GM21381 (cell line): ENCODE results near the gene VWA3B.
"Not testable (repeated sequence)": the region's sequence is repeated elsewhere in the genome, so short reads cannot be mapped to it uniquely, and the experiment has no call there.

ENCODE experiments used
- ATAC-seq: cut with Tn5 transposase; IDR thresholded peaks from one replicate; pipeline ENCODE4 v1.9.1; 2021; ENCODE audit warnings: mild to moderate bottlenecking, moderate library complexity; ENCODE audit not compliant: unreplicated experiment

VWA3B gene

DNA sequence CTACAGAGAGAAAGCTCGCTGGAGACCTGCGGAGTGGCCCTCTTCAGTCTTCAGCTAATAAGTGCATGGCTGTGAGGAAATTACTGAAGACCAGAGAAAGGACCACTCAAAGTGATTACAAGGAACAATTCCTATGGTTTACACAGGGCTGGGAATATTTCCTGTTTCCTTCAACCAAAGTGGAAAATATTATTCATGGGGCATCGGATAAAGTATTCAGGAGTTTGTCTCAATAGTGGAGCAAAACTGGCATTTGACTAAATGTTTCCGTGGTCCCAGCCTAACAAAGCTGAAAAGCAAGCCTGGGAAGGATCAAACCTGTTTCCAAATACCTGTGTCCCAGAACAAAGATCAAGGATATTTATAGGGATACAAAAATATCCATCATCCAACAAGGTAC is 227.3 kb downstream of the VWA3B start:
- no peak for ATAC-seq

GRCh38 chr2:98315957-98316356 is 229.0 kb downstream of the VWA3B start:
- no peak for ATAC-seq

- no peak for ATAC-seq
Measured at GRCh38 chr2:98317214-98317613, 230.2 kb downstream of the VWA3B start.

DNA sequence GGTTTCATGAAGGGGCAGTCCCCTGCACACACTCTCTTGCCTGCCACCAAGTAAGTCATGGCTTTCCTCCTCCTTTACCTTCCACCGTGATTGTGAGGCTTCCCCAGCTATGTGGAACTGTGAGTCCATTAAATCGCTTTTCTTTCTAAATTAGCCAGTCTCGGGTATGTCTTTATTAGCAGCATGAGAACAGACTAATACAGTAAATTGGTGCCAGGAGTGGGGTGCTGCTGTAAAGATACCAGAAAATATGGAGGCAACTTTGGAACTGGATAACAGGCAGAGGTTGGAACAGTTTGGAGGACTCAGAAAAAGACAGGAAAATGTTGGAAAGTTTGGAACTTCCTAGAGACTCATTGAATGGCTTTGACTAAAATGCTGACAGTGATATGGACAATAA is 233.2 kb downstream of the VWA3B start:
- ATAC-seq, result not testable (repeated sequence)

DNA sequence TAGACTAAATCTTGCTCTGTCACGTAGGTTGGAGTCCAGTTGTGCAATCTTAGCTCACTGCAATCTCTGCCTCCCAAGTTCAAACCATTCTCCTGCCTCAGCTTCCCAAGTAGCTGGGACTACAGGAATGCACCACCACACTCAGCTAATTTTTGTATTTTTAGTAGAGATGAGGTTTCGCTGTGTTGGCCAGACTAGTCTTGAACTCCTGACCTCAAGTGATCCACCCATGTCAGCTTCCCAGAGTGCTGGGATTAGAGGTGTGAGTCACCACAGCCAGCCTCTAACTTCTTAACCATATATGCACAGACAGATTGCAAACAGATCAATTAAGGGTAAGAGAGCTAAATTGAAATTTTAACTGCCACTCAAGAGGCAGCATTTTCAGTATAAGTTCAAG is 237.2 kb downstream of the VWA3B start:
- ATAC-seq, result no peak

GRCh38 chr2:98327776-98328175 is 240.8 kb downstream of the VWA3B start:
- ATAC-seq, result no peak

DNA sequence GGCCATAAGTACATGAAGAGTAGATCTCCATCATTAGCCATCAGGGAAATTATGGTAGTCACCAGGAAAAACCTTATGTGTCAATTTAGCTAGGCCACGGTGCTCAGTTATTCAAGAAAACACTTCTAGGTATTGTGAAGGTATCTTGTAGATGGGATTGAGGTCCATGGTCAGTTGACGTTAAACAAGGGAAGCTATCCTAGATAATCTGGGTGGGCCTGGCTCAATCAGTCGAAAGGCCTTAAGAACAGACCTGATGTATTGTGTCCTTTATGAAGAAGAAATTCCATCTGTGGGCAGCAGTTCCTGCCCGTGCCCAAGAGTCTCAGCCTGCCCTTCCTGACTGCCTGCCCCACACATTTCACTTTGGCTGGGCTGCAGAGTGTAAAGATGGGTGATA is 242.6 kb downstream of the VWA3B start:
- ATAC-seq, result no peak

DNA sequence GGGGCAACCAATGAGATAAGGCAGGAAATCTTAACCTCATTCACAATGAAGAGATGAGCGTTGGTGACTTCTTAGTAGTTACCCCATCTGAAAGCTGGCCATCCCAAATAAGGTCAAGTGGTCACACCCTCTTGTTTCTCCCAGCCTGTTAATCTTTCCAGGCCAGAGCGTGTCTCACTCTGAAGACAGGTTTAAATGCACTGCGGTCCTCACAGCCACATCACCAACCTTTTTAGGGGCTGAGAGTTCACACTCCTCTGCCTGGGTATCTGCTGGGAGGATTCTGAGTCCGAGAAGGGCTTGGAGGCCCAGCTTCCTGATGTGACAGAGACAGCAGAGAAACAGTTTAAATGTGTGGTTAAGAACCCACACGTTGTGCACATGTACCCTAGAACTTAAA is 246.0 kb downstream of the VWA3B start:
- ATAC-seq, result no peak

GRCh38 chr2:98333922-98334321 is 247.0 kb downstream of the VWA3B start:
- no peak for ATAC-seq

- no peak for ATAC-seq
Measured at GRCh38 chr2:98334439-98335078, 247.6 kb downstream of the VWA3B start.

DNA sequence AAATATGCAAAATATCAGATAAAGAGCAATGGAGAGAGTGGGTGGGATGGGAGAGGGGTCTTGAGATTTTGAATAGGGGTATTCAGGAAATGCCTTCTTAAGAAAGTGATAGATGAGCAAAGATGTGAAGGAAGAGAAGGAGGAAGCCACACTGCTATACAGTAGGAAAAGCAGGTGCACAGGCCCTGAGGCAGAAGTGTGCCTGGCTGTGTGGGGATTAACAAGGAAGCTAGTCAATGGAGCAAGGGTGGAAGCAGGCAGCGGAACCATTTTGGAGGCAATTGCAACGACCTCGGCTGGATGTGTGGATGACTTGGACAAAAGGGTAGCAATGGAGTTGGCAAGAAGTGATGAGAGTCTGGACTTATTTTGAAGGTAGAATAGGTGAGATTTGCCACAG is 248.3 kb downstream of the VWA3B start:
- no peak for ATAC-seq

GRCh38 chr2:98341241-98341640 is 254.3 kb downstream of the VWA3B start:
- ATAC-seq, result no peak

- no peak for ATAC-seq
Measured at GRCh38 chr2:98343285-98343684, 256.3 kb downstream of the VWA3B start.

DNA sequence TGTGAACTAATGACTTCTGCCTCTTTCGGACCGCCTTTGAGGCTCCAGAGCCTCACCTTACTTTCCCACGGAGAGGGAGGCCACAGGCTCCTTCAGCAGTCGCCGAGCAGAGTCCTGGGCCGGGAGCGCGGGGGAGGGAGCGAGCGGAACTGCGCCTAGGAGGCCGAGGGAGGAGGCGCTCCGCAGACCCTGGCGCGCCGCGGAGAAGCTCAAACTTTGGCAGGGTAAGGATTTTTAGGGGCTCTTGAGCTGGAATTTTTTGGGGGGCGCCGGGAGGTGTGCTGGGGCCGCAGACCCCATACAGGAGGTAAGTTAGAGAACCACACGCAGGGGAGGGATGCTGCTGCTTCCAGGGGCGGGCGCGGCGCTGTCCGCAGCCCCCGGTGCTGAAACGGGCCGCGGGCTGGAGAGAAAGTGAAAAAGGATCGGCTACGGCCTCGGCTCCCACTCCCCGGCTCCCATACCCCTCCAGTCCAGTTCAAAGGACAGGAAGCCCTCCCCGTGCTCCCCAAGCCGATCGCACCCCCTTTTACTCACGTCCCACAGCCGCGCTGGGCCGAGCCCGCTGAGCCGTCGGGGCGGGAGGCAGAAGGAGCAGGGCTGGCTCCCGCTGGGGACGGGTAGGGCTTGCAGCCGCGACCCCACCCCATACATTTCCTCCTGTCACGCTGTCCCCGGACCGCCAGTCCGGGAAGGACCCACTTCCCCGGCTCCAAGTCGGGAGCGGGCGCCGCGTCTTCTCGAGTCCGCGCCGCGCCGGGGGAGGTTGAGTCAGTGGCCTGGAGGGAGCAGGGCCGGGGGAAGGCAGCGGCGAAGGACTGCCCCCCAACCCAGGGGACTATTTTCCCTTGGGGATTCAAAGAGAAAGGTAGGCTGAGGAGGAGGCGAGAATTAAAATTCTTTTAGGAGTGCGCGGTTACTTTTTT is 259.6 kb downstream of the VWA3B start, which contains the start of gene CNGA3:
TSS of gene CNGA3 (plus strand) at position 146 of the 926 bp plus-strand sequence. CDS start 23,520 bp downstream, outside the sequence.
- no peak for ATAC-seq

DNA sequence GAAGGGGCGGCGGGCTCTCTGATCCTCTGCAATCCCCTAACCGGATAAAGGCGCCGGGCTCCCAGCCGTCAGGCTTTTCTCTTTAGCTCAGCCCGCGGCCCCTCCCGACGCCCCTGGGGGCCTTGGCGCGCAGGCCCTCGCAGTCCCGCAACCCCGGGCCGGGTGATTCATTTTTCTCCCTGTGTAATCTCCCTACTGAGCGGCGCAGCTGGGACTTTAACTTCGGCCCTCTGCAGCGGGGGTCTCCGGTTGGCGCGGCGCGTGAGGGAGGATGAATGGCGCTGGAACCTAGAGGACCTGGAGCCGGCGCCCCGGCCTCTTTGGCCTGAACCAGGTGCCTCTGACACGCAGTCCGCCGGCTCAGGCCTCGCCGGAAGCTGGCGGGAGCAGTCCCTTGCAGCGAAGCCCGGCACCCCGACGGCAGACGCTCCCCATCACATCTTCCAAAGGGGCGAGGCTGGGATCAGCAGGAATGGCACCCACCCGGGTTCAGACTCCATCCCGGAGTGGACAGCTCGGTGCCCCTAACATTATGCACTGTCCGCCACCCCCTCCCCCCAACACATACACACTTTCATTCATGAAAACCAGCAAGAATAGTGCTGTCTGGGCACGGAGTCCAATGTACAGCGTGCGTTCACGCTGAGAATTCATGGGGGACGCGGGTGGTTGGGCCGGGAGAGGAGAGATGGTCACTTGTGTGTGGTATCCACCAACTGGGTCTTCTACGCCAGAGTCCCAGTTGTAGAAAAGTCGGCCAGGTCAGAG is 260.5 kb downstream of the VWA3B start:
- ATAC-seq, result no peak

DNA sequence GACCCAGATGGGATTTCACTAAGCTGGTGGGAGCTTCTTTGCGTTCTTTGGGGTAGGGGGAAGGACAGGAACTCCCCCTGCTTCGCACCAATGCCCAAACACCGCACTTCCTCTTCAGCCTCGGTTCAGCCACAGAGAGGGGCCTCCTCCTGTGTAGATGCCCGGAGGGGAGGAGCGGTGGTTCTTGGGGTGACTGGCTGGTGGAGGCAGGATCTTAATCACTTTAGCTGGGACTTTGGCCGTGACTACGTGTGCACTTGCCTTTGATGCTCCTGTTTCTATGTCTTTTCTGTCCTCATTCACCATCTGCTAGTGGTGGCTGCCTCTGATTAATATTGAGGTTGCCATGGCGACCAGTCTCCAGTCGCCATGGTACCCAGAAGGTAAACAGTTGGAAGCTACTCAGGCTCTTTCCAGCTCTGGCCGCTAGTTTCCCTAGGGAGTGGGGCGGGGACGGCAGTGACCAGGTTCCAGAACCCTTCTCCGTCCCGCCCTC is 261.1 kb downstream of the VWA3B start:
- ATAC-seq, result no peak

DNA sequence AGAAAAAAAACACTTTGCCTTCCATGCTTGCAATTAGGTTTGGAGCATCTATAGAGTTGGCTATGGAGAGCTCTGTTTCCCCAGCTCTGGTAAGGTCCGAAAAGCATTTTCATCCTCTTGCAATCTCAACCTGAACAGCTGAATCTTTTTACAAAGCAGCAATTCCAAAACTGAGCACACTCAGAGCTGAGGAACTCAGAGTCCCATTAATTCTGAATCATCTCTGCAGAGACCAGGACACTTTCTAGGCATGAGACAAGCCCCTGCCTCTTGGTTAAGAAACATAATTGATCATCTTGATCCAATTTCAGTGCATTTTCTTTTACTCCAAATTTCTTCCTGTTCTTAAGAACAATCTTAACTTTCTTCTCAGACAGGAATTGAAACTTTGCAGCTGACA is 263.4 kb downstream of the VWA3B start:
- ATAC-seq, result no peak

DNA sequence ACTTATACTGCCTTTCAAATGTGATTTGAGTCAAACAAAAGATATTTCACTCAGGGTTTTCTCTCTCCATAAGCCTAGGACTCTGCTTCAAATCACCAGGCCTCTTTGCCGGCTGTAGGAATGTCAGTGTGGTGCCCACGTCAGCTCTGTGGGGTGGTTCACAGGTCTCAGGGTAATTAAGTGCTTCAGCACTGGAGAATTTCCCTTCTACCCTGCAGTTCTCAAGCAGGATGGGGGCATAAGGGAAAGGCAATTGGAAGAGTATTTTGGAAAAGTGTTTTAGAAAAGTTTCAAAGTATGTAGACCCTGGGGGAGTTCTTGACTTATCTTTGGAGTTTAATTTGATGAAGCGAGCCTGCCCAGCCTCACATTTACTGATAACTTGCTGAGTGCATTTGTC is 268.9 kb downstream of the VWA3B start:
- ATAC-seq, result no peak

GRCh38 chr2:98356729-98357128 is 269.8 kb downstream of the VWA3B start:
- ATAC-seq, result no peak

DNA sequence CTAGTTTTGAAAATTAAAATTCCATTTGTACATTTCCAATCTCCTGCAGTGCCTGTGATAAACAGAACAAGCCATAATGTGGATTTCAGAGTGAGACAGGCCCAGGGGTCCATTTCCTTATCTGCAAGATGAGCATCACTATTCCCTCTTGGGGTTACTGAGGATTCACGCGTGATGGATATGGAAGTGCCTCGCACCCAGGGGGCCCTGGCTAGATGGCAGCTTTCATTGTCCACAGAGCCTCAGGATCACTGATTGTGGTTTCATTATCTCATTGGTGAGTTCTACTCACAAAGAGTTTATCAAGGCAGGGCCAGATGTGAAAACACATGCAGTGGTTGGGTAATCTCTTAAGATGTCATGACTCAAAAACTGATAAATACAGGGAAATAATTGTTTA is 270.9 kb downstream of the VWA3B start:
- ATAC-seq, result no peak

GRCh38 chr2:98359986-98360385 is 273.0 kb downstream of the VWA3B start:
- ATAC-seq, result no peak
